Fibroblast of skin of left quadriceps (primary cell): Measurements from ENCODE around the gene PPM1N.

ENCODE experiments used
- DNase-seq, 2 experiments: peaks; one replicate each; pipeline ENCODE4 v3.0.0-alpha.2; 2013; ENCODE audit warnings: low read depth in 2 of 2

Gene PPM1N

DNA sequence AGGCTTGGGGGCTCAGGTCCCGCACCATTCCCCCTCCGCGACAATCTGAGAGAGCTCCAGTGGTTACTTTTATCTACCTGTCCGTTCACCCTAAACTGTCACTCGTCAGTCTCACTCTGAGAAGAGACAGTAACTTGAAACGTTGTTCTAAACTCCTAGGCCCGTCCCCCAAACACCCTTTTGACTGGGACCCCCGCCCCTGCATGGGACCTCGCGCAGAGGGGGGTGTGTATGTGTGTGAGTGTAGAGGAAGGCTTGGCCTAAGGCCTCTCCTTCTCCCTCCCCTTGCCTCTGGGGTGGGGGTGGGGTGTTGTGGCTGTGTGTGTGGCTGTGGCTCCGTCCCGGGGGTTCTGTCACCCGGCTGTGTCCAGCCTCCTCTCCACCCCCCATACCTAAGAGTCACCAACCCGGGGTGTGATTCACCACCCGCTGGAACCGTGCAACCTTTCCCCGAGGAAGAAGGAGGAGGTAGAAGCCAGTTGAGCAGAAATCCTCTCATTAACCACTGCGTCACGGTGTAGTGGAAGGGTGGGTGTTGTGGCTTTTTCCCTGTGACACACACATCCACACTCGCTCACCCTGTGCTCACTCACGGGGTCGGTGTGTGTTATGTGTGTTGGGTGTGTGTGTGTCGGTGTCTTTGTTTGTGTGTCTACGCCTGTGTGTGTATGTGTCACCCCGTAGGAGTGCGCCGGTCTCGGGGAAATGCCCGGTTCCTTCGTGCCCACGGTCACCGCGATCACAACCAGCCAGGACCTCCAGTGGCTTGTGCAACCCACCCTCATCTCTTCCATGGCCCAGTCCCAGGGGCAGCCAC is 28.1 kb upstream of the PPM1N start:
- DNase-seq, result no peak

DNA sequence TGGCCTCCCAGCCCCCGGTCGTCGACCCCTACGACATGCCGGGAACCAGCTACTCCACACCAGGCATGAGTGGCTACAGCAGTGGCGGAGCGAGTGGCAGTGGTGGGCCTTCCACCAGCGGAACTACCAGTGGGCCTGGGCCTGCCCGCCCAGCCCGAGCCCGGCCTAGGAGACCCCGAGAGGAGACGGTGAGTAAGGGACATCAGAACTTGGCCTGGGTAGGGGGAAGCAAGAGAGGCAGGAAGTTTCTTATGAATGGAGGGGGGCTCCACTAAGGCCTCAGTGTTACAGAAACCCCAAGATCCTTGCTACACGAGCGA is 27.5 kb upstream of the PPM1N start:
- DNase-seq, result no peak

DNA sequence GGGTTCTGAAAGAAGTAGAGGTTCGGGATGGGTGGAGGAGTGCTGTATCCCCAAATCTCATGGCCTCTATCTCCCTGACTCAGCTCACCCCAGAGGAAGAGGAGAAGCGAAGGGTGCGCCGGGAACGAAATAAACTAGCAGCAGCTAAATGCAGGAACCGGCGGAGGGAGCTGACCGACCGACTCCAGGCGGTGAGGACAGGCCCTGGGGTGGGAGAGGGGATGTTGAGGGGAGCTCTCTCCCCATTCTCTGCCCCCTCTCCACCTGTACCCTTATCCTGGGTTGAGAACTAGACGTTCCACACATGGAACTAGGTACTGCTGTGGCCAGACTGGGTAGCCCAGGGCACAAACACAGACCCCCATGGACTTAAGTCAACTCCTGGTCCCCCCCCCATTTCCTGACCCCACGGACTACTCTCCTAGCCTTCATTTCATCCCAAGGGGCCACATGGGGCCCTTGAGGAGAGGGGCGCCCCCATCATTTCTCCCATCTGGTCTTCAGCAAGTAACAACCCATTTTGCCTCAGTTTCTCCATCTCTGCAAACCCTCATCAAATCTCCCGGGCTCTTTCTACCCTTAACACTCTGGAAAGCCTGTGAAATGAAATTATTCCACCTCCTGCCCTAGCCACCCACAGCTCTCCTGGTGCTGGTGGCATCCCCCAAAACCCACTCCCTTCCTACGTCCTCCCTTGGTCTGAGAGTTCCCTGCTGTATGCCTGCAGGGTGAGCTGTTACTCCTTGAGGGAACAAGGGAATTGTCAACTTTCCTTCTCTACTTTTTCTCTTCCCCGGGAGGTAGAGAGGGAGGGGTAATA is 26.9 kb upstream of the PPM1N start:
- no peak for DNase-seq

DNA sequence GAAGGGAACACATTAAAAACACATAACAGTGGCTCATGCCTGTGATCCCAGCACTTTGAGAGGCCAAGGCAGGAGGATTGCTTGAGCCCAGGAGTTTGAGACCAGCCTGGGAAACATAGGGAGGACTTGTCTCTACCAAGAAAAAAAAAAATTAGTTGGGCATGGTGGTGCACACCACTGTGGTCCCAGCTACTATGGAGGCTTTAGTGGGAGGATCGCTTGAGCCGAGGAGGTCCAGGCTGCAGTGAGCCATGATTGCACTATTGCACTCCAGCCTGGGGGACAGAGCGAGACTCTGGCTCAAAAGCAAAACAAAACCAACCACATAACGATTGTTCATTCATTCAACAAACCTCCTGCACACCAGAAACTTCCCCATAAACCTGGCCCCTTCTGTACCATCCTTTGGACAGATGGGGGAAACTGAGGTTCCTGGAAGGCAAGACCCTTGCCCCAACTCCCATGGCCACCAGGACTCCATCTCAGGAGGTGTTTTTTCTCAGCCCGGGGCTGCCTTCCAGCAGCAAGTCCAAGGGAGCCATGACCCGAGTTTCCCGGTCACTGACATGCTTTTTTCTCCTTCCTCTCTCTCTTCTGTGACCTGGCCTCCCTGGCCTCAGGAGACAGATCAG is 26.2 kb upstream of the PPM1N start:
- no peak for DNase-seq

DNA sequence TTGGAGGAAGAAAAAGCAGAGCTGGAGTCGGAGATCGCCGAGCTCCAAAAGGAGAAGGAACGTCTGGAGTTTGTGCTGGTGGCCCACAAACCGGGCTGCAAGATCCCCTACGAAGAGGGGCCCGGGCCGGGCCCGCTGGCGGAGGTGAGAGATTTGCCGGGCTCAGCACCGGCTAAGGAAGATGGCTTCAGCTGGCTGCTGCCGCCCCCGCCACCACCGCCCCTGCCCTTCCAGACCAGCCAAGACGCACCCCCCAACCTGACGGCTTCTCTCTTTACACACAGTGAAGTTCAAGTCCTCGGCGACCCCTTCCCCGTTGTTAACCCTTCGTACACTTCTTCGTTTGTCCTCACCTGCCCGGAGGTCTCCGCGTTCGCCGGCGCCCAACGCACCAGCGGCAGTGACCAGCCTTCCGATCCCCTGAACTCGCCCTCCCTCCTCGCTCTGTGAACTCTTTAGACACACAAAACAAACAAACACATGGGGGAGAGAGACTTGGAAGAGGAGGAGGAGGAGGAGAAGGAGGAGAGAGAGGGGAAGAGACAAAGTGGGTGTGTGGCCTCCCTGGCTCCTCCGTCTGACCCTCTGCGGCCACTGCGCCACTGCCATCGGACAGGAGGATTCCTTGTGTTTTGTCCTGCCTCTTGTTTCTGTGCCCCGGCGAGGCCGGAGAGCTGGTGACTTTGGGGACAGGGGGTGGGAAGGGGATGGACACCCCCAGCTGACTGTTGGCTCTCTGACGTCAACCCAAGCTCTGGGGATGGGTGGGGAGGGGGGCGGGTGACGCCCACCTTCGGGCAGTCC is 25.5 kb upstream of the PPM1N start:
- DNase-seq, result no peak

DNA sequence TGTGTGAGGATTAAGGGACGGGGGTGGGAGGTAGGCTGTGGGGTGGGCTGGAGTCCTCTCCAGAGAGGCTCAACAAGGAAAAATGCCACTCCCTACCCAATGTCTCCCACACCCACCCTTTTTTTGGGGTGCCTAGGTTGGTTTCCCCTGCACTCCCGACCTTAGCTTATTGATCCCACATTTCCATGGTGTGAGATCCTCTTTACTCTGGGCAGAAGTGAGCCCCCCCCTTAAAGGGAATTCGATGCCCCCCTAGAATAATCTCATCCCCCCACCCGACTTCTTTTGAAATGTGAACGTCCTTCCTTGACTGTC is 24.9 kb upstream of the PPM1N start:
- no peak for DNase-seq

DNA sequence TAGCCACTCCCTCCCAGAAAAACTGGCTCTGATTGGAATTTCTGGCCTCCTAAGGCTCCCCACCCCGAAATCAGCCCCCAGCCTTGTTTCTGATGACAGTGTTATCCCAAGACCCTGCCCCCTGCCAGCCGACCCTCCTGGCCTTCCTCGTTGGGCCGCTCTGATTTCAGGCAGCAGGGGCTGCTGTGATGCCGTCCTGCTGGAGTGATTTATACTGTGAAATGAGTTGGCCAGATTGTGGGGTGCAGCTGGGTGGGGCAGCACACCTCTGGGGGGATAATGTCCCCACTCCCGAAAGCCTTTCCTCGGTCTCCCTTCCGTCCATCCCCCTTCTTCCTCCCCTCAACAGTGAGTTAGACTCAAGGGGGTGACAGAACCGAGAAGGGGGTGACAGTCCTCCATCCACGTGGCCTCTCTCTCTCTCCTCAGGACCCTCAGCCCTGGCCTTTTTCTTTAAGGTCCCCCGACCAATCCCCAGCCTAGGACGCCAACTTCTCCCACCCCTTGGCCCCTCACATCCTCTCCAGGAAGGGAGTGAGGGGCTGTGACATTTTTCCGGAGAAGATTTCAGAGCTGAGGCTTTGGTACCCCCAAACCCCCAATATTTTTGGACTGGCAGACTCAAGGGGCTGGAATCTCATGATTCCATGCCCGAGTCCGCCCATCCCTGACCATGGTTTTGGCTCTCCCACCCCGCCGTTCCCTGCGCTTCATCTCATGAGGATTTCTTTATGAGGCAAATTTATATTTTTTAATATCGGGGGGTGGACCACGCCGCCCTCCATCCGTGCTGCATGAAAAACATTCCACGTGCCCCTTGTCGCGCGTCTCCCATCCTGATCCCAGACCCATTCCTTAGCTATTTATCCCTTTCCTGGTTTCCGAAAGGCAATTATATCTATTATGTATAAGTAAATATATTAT is 24.3 kb upstream of the PPM1N start:
- DNase-seq, result no peak

DNA sequence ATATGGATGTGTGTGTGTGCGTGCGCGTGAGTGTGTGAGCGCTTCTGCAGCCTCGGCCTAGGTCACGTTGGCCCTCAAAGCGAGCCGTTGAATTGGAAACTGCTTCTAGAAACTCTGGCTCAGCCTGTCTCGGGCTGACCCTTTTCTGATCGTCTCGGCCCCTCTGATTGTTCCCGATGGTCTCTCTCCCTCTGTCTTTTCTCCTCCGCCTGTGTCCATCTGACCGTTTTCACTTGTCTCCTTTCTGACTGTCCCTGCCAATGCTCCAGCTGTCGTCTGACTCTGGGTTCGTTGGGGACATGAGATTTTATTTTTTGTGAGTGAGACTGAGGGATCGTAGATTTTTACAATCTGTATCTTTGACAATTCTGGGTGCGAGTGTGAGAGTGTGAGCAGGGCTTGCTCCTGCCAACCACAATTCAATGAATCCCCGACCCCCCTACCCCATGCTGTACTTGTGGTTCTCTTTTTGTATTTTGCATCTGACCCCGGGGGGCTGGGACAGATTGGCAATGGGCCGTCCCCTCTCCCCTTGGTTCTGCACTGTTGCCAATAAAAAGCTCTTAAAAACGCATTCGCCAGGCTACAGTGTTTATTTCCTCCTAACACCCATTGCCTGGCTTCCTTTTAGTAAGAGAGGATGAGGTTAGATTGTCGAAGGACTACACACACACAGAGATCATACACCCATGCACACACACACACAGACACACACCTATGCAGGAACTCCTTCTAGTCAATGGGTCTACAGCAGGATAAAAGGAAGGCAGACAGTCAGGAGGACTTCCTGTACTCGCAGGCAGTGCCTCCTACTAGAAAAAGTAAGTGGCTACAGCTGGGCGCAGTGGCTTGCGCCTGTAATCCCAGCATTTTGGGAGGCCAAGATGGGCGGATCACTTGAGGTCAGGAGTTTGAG is 23.4 kb upstream of the PPM1N start:
- DNase-seq, result no peak

DNA sequence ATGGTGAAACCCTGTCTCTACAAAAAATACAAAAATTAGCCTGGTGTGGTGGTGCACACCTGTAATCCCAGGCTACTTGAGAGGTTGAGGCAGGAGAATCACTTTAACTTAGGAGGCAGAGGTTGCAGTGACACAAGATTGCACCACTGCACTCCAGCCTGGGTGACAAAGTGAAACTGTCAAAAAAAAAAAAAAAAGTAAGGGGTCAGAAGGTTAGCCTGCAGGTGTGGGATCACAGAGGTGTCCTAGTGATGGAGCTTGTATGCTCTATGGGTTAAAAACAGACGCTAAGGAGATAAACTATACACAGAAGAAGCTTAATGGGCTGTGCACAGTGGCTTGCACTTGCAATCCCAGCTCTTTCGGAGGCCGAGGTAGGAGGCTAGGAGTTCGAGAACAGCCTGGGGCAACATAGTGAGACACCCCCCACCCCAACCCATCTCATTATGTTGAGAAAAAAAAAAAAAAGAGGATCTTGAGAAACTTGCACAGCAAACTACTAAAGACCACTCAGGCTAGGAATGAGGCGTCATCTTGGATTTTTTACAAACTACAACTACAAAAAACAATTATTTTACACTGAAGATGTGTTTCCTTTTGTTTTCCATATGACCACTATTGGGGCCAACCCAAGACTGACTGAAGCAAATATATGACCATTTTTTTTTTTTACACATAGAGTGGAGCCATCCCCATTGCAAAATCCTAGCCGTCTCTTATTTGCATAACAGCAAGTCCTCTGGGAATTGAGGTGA is 22.5 kb upstream of the PPM1N start:
- no peak for DNase-seq

DNA sequence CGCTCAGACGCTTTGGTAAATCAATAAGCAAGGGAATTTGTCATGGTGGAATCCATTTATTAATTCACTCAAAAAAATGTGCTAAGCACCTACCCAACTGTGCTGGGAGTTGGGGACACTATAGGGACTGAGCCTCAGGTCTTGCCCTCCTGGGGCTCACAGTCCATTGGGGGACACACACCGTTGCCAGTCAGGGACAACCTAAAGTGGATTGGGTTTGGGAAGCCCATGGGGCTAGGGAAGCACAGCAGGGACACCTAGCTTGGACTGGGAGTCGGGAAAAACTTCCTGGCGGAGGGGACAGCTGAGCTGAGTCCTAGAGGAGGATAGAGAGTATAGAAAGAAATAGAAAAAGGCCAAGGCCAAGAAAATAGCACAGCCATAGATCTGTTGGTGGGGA is 21.9 kb upstream of the PPM1N start:
- DNase-seq, result no peak

DNA sequence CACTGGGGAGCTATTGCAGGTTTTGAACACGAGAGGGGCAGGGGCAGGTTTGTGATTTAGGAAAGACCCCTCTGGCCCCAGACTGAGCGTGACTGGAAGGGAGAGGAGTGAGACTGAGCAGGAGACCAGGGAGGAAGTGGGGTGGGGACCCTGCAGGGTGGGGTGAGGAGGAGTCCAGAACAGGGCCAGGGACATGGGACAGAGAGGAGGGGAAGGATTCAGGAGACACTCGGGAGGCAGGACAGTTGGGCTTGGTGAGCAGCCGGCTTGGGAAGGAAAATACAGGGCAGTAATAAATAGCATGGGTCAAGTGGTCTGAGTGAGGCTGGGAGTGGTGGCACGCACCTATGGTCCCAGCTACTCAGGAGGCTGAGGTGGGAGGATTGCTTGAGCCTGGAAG is 21.1 kb upstream of the PPM1N start:
- no peak for DNase-seq

DNA sequence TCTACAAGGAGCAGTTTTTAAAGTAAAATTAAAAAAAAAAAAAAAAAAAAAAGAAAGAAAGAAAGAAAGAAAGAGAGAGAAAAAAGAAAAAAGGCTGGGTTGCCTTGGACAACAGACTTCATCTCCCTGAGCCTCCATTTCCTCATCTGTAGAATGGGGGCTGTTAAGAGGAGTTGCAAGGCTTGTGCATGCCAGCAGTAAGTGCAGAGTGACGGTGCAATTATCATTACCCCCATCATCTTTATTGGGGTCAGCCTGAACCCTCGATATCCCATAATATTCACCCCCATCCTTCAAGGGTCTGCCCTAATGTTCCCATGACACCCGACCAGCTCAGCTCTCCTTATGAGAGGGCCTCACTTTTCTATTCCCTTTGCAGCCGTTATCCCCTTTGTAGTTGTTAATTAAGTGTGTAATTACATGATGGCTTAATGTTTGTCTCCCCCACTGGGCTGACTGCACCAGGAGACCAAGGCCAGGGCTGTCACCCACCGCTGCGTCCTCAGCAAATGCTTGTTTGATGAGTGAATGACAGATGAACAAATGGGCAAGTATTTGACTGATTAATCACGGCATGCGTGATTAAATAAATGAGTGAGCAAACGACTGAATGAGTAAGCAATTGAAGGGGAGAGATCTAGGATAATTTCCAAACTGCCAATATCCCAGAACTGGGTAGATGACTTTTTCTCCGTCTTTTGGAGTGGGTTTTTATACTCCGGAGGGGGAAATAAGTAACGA is 20.4 kb upstream of the PPM1N start:
- DNase-seq, result no peak

DNA sequence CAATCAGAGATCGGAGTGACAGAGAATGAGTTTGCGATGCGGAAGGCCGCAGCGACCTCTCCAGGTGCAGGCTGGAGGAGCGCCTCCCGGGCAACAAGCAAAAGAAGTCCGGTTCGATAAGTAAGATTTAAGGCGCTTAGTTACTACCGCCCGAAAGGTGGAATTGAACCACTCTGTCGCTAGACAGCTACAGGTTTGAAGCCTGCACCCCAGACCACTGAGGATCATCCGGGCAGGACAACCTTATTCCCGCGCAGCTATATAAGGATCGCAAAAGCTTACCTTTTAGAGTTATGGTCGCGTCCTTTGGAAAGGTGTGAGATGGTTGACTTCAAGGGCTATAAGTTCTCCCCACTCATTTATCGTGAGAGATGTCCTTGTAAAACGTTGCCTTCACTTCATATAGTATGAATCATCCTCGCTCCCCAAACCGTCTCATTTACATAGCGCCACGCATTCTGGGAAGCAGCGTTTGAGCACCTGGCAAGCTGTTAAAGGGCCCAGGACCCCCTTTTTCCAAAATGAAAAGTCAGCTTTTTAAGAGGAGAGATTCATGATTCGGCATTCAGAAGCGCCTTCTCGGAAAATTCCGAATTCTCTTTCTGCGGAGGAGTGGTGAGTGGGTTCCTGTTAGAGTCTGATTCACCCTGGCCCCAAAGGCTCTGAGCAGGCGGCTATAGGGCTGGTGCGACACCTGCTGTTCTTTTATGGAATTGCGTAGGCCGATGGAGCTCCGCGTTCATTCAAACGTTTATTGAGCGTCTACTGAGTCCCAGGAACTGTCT is 19.6 kb upstream of the PPM1N start:
- peak; percentile 89 for DNase-seq

DNA sequence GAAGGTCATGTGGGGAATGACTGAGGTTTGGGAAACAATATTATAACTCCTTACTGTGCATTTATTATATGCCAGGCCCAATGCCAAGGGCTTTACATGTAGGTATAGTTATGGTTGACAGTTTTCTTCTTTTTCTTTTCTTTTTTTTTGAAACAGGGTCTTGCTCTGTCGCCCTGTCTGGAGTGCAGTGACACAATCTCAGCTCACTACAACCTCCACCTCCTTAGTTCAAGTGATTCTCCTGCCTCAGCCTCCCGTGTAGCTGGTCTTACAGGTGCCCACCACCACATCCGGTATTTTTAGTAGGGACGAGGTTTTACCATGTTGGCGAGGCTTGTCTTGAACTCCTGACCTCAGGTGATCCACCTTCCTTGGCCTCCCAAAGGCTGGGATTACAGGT is 15.2 kb upstream of the PPM1N start:
- no peak for DNase-seq

DNA sequence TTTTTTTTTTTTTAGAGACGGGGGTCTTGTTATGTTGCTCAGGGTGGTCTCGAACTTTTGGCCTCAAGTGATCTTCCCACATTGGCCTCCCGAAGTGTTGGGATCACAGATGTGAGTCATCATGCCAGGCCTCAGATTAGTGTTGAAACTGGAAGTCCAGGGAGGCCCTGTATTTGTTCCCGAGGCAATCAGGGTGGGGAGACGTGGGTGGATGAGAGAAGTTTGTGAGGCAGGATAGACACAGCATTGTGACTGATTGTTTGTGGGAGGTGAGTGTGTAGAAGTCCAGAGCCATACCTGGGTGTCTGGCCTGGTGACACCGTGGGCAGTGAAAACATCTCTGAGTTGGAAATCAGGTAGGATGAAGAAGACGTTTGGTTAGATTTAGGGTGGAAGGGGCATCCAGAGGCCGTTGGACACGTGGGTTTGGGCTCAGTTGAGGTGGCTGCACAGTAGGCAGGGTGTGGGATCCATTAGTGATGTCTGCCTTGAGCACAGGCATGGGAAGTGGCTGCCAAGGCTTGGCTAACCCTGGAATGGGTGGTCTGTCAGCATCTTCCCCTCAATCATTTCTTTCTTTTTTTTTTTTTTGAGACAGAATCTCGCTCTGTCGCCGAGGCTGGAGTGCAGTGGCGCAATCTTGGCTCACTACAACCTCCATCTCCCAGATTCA is 13.8 kb upstream of the PPM1N start:
- DNase-seq, result no peak

DNA sequence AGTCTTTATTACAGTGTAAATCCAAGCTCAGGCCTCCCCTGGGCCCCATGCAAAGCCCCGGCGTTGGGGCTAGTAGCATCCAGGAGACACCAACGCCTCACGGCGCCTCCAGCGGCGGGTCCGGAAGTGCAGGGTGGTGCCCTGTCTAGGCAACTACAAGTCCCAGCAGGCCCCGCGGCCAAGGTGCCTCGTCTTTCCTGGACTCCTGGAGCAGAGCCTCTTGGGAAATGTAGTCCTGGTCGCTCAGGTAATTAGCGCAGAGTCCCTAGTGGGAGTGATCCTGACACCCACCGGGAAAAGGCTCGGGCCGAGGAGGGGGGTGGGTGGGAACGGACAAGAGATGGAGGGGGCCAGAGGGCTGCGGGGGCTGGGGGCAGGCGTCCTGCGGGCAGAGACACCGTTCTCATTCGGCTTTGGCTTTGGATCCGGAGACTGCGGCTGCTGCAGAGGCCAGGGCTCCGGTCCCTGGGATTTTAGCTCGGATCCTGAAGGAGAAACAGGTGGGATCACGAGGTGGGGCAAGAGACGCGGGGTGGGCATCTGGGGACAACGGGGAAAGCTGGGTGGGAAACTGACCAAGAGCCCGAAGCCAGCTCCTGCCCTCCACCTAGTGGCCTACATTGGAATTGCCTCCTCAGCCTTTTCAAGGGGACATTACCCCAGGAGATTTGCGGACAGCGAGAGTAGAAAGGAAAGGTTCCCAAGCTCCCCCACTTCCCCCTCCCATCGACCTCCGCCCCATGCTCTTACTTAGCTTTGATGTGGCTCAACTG is 12.8 kb upstream of the PPM1N start:
- DNase-seq, result peak; percentile 87 to 89
